ENCODE measurements around the gene UBE2J2.

The UBE2J2 gene

DNA sequence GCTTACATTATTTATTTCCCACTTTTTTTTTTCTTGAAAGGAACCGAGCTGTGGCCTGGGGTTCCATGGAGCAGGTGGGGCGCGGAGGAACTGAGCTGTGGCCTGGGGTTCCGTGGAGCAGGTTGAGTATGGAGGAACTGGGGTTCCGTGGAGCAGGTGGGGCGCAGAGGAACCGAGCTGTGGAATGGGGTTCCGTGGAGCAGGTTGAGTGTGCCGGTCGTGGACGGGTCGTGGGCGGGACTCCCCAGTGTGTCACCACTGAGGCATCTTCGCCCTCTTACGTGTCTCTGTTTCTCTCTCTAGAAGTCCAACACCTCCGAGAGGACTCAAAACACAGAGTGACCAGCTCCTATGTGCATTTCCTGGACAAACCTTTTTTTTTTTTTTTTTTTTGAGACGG, 5.4 kb upstream of the UBE2J2 start:
- DNase-seq = no peak

DNA sequence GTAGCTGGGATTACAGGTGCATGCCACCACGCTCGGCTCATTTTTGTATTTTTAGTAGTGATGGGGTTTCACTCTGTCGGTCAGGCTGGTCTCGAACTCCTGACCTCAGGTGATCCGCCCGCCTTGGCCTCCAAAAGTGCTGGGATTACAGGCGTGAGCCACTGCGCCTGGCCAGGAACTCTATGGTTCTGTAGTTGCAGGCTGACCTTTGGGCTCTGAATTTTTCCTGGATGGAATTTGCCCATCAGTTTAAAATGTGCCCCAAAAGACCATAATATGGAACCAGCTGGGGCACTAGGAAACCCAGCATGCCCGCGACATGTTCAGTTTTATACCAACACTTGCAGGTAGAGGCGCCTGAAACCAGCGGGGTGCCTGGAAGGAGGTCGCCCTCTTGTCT, 5.0 kb upstream of the UBE2J2 start:
- no peak for DNase-seq

DNA sequence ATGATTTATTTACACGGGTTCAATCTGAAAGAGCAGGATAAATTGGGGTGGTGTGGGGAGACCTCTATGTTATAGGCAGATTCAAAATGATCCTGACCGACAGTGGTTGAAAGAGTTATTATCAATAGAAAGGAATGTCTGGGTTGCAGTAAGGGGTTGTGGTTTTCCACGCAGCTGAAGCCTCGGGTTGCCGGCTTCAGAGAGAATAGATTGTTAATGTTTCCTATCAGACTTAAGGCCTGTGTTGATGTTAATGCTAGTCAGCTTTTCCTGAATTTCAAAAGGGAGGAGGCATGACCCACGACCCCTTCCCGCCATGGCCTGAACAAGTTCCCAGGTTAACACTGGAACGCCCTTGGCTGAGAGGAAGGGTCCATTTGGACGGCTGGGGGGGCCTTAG, 2.2 kb upstream of the UBE2J2 start:
- no peak for DNase-seq

GRCh38 chr1:1274931-1275431, 1.3 kb upstream of the UBE2J2 start:
- DNase-seq = no peak

DNA sequence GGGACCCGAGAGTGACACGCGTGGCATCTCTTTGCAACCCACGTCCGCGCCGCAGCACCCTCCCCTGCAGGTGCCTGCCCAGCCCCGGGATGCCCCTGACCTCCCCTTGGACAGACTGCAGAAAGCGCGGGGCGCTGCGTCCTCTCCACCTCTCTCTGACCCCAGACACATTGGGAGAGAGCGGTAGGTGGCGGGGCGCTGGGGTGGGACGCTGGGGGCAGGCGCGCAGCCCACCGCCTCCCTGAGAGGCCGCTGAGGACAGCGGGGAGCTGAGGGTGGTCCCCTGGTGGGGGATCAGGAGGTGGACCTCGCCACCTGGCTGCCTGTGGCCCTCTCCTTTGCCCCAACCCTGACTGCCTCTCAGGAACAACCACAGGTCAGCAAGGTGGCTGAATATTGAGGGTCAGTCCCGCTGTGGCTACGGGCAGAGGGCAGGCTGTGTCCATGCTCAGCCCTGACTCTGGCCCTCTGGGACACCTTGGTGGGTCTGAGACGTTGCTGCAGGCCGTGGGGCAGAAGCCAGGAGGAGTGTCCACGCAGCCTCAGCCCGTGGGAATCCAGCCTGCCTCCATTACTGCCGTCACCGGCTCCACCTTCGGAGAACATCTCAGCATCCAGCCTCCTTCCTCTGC, 761 bp upstream of the UBE2J2 start:
- no peak for DNase-seq

GRCh38 chr1:1273209-1273511, 494 bp downstream of the UBE2J2 start:
- DNase-seq = no peak

DNA sequence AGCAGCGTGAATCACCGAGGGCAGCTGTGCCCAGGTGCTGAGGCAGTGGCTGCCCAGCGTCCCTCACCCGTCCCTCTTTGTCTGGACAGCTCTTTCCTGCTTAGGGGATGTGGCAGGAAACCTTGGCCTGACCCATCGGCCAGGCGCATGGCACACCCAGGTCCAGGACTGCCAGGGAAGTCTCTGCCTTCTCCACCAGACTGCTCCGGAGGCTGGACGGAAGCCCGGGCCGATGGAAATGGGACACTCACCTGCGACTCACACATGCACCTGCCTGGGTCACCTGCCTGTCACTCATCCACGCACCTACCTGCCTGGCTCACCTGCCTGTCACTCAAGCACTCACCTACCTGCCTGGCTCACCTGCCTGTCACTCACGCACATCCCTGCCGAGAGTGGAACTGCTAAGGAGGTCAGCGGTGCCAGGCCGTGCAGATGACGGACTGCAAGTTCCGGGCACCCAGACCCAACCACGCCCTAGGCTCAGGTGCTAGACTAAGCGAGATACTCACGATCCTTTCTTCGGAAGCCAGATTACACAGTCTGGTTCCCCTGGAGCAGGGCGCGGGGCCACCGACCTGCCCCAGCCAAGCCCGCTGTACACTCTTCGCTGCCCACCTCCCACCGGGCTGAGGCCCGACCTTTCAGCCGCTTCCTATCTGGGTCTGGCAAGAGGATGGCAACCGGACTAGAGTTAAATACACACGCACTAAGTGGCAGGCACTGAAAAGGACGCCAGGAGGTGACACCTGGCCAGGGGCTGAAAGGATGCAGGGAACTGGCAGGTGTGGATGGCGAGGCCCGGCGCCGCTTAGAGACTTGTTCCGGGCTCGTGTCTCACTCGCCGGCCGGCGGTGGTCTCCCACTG, 1.1 kb downstream of the UBE2J2 start:
- DNase-seq = no peak

DNA sequence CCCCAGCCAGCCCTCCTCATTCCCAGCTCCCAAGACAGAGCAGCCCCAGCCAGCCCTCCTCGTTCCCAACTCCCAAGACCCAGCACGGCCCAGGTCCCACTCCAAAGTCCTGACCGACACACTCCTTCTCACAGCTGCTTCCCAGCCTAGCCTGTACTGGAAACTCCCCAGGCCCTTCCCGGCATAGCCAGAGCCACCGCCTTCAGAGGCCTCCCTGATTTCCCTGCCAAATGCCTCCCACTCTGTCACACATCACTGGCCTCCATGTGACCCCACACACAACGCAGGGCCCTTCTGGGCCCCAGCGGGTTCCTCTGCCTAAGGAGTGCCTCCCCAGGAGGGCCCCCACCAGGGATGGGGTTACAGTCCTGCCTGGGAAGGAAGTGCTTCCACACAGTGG, 2.8 kb downstream of the UBE2J2 start:
- DNase-seq = no peak

DNA sequence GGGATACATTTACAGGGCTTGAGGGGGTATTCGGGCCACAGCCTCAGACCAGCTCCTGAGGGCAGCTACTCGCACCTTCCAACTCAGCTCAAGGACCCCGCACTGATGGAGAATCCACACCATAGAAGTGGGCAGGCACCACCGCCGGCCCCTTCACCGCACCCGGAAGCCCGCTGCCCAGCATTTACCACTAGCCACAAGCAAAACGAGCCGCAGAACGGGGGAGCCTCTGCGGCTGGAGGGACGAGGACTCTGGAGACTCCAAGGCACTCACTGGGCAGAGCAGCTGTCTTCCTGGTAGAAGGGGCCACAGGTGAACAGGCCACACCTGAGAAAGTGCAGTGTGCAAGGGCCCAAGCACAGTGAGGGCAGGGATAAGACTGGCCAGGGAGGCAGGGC, 5.4 kb downstream of the UBE2J2 start:
- DNase-seq = no peak

- no peak for DNase-seq
Measured at GRCh38 chr1:1267488-1268283, 6.0 kb downstream of the UBE2J2 start.

- no peak for DNase-seq
Measured at GRCh38 chr1:1264868-1265272, 8.8 kb downstream of the UBE2J2 start.

DNA sequence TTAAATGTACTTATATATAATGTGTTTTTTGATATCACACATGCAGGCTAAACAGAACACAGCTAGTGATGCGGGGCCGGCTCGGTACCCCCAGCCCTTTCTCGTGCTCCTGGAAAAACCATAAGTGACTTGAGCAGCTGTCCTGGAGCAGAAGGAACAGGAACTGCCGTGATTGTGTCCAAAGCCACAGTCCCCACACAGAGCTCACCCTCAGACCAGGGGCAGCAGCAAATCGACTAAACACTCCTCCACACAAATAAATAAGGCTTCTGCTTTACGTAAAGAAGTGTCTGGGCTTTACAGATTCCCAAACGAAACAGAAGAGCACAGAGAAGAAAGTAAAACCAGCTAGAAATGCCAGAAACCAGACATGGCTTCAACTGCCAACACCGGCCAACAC, 9.6 kb downstream of the UBE2J2 start:
- no peak for DNase-seq

GRCh38 chr1:1262758-1263157, 10.9 kb downstream of the UBE2J2 start:
- DNase-seq = no peak

GRCh38 chr1:1262071-1262470, 11.6 kb downstream of the UBE2J2 start:
- no peak for DNase-seq

DNA sequence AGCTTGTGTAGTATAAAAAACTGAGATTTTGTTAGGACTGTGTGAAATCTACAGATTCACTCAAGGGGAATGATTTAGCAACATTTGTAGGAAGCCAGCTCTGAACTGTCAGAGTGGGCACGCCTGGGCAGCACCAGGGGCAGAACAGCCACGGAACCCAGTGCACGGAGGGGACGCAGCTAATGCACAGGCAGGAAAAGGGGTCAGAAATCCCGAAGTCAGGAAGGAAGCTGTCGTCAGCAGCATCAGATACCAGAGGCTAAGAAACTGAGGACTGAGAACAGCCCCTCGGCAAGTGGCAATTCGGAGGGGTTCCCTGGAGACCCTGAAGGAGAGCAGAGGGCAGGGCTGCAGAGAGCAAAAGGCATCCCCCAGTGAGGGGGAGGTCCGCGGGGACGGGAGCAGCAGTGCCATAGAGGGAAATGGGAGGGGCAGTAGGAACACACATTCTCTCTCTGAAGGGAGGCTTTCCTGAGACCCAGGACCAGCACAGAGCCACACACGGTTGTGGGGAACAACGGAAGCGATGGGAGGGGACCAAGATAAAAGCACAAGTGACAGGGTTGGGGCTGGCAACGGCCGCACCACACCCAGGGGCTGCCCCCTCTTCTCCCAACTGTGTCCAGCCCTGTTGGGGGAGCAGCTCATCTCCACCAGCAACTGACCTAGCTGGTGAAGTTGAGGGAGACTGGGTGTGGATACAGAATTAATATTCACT, 12.7 kb downstream of the UBE2J2 start:
- no peak for DNase-seq

- DNase-seq = no peak
Measured at GRCh38 chr1:1259951-1260600, 13.6 kb downstream of the UBE2J2 start.

GRCh38 chr1:1259540-1259939, 14.1 kb downstream of the UBE2J2 start:
- no peak for DNase-seq

- DNase-seq = no peak
Measured at GRCh38 chr1:1259119-1259488, 14.6 kb downstream of the UBE2J2 start.

DNA sequence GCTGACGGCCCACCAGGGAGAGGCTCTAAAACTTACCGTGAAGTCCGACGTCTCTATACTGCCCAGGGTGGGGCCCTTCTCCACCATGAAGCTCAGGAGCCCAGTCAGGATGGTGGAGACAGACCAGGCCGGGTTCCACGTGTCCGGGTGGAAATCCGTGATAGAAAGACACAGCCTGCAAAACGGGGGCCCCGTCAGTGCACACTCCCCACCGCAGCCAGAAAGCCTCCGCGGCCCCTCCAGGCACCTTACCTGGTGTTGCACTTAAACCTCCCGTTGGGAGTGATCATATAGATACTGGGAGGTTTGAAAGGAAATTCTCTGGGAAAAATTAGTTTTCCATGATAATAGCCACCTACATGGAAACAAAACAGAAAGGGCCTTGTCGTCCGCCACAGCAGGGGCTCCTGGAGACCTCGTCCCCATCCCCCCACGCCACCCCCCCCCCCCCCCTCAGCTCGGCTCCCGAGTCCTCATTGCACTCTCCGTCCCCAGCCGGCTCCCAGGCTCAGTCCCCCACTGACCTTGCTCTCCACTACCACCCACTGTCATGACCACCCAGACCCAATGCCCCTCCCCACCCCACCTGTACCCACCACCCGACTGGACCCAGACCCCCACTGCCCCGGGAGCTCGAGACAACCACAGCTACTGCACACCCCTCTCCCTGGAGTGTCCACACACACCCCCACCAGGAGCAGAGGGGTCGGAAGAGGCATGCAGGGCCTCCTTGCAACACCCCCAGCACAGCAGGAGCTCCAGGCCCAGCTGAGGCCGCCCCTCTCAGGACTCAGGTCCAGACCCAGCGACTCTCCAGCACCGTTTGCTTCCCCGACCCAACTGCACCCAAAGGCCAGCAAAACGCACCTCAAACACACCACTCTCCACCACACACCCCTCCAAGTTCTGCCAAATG, 16.4 kb downstream of the UBE2J2 start:
- no peak for DNase-seq

- no peak for DNase-seq
Measured at GRCh38 chr1:1255611-1256010, 18.0 kb downstream of the UBE2J2 start.

GRCh38 chr1:1255078-1255477, 18.6 kb downstream of the UBE2J2 start:
- no peak for DNase-seq

GRCh38 chr1:1254667-1254998, 19.0 kb downstream of the UBE2J2 start:
- no peak for DNase-seq
